B cell (primary cell): ENCODE measurements around the gene EPHA2. TPM values are rescaled to one million over a fixed set of nuclear protein-coding genes. Genes with fewer than 3 reads are reported as not detected.

Source experiments
- ATAC-seq: fragments of 200-7000 bp; cut with Tn5 transposase; one replicate; pipeline ENCODE4 v1.10.0; 2021; ENCODE audit warnings: low read depth, mild to moderate bottlenecking, moderate number of reproducible peaks, moderate library complexity
- CTCF ChIA-PET: fragments of 350-600 bp; sonication (Branson Sonifier 250); formaldehyde crosslinking; loops from one replicate; lab custom pipeline; 2021; ENCODE audit warnings: antibody characterized with exemption, inconsistent platforms; lab: Charles Lee
- POLR2A ChIA-PET: fragments of 350-600 bp; sonication (Branson Sonifier 250); formaldehyde crosslinking; loops from one replicate; lab custom pipeline; 2021; ENCODE audit warnings: antibody characterized with exemption; lab: Charles Lee
- DNase-seq: peaks from one replicate; pipeline ENCODE4 v3.0.0; 2013
- H2AFZ ChIP-seq: 2 replicates; pipeline ENCODE4 v1.6.1; 2012; ENCODE audit warnings: mild to moderate bottlenecking, low read depth, low read length; ENCODE audit not compliant: insufficient read depth, poor library complexity, severe bottlenecking
- H3K27ac ChIP-seq, 2 donors: 1 replicate in 1 of 2; 2 replicates in 1 of 2; pipeline ENCODE4 v1.5.1; 2012 to 2013; ENCODE audit warnings: low read length in 2 of 2, mild to moderate bottlenecking in 2 of 2, moderate library complexity in 1 of 2
- H3K27me3 ChIP-seq, 4 experiments: fragments of 200-600 bp in 1 of 4; sonication (generic) in 1 of 4; replicated peaks in 1 of 4; 1 replicate in 2 of 4; 2 replicates in 2 of 4; pipeline versions ENCODE4 v1.6.1 to v1.7.0; 2013 to 2016; ENCODE audit warnings: low read length in 3 of 4, mild to moderate bottlenecking in 2 of 4, mixed read lengths in 1 of 4, moderate library complexity in 1 of 4; ENCODE audit not compliant: insufficient read depth in 4 of 4, control insufficient read depth in 3 of 4; ENCODE audit errors: control extremely low read depth in 1 of 4
- H3K36me3 ChIP-seq, 2 experiments: replicated peaks in 1 of 2; 1 replicate in 1 of 2; 2 replicates in 1 of 2; pipeline versions ENCODE4 v1.6.1 to v1.7.1; 2013; ENCODE audit warnings: low read length in 1 of 2; ENCODE audit not compliant: insufficient read depth in 2 of 2, control insufficient read depth in 1 of 2; ENCODE audit errors: control extremely low read depth in 1 of 2, extremely low read depth in 1 of 2
- H3K4me1 ChIP-seq, 2 donors: fragments of 200-600 bp in 1 of 2; sonication (generic) in 1 of 2; 1 replicate in 1 of 2; 2 replicates in 1 of 2; pipeline versions ENCODE4 v1.5.1 to v1.6.1; 2013 to 2017; ENCODE audit warnings: low read length in 2 of 2; ENCODE audit not compliant: control insufficient read depth in 2 of 2, insufficient read depth in 2 of 2
- H3K4me2 ChIP-seq: replicated peaks from 2 replicates; pipeline ENCODE3; 2012; ENCODE audit warnings: mild to moderate bottlenecking, low read depth, low read length; ENCODE audit not compliant: poor library complexity, severe bottlenecking
- H3K4me3 ChIP-seq, 5 experiments: fragments of 200-600 bp in 1 of 5; sonication (generic) in 1 of 5; 1 replicate in 3 of 5; 2 replicates in 2 of 5; pipeline versions ENCODE4 v1.5.1 to v1.7.0; 2011 to 2016; ENCODE audit warnings: low read length in 4 of 5, mild to moderate bottlenecking in 4 of 5, low read depth in 2 of 5, control low read depth in 1 of 5, moderate library complexity in 1 of 5; ENCODE audit not compliant: insufficient read depth in 1 of 5; ENCODE audit errors: control extremely low read depth in 1 of 5, extremely low read depth in 1 of 5
- H3K79me2 ChIP-seq: fragments of 200-600 bp; sonication (generic); one replicate; pipeline ENCODE4 v1.6.0; 2016; ENCODE audit warnings: low read length; ENCODE audit not compliant: control insufficient read depth, insufficient read depth
- H3K9ac ChIP-seq: fragments of 200-600 bp; sonication (generic); 2 replicates; pipeline ENCODE4 v1.6.1; 2017; ENCODE audit warnings: mild to moderate bottlenecking, low read length, moderate library complexity
- H3K9me3 ChIP-seq, 3 donors: one replicate each; pipeline versions ENCODE4 v1.6.1 to v1.7.1; 2013; ENCODE audit warnings: low read length in 2 of 3; ENCODE audit not compliant: control insufficient read depth in 2 of 3, insufficient read depth in 1 of 3; ENCODE audit errors: control extremely low read depth in 1 of 3
- H4K20me1 ChIP-seq: 2 replicates; pipeline ENCODE4 v1.6.0; 2012; ENCODE audit warnings: mild to moderate bottlenecking, low read length; ENCODE audit not compliant: insufficient read depth, control insufficient read depth, poor library complexity, severe bottlenecking
- H3K27ac Mint-ChIP-seq: one replicate; pipeline ENCODE4 v1.8.0; 2021; ENCODE audit warnings: mixed read lengths
- H3K27me3 Mint-ChIP-seq: one replicate; pipeline ENCODE4 v1.8.0; 2021; ENCODE audit warnings: mixed read lengths
- H3K4me1 Mint-ChIP-seq: one replicate; pipeline ENCODE4 v1.8.0; 2021; ENCODE audit warnings: mixed read lengths
- H3K4me3 Mint-ChIP-seq: one replicate; pipeline ENCODE4 v1.8.0; 2021; ENCODE audit warnings: mixed read lengths
- H3K9me3 Mint-ChIP-seq: one replicate; pipeline ENCODE4 v1.8.0; 2022; ENCODE audit warnings: mixed read lengths; ENCODE audit not compliant: insufficient read depth
- CTCF ChIP-seq: fragments of 200-600 bp; IDR thresholded peaks from one replicate; pipeline ENCODE4 v1.8.0; 2022; ENCODE audit warnings: antibody characterized with exemption, mild to moderate bottlenecking
- EZH2 ChIP-seq: IDR thresholded peaks from 2 replicates; pipeline ENCODE4 v1.6.1; 2012; ENCODE audit warnings: borderline replicate concordance, low read depth, mild to moderate bottlenecking, moderate library complexity, low read length; ENCODE audit not compliant: insufficient read depth, poor library complexity, severe bottlenecking
- WGBS: methylation state at CpG from one replicate; pipeline ENCODE4 v1.1.5; 2013; ENCODE audit warnings: missing lambda C conversion rate; ENCODE audit not compliant: insufficient coverage; 5-methylcytosine and 5-hydroxymethylcytosine counted together
- intact Hi-C: fragments of 100-400 bp; cut with micrococcal nuclease; formaldehyde crosslinking; loops from one replicate; pipeline ENCODE4 v1.10.0; 2022
- polyA plus RNA-seq: library from polyadenylated mRNA; depleted of rRNA; stranded (reverse); fragments of >200 nt; gene quantifications from 2 replicates; pipeline ENCODE4 v1.2.3, GENCODE V29; 2012
- total RNA-seq, 2 donors: library from RNA; stranded (reverse); fragments of 120-200 nt in 1 of 2; gene quantifications; 1 replicate in 1 of 2; 2 replicates in 1 of 2; pipeline versions ENCODE4 v1.2.3 to v1.2.4, GENCODE V29; 2013 to 2022

EPHA2 gene
- total and polyA plus RNA-seq, 2 donors (not counting 1 experiment from before 2014, with no cell fraction given): 0.12 TPM; not detected in 1

GRCh38 chr1:16126160-16126559 is 29.7 kb downstream of the EPHA2 start:
- no peak overlapping the region for H3K4me3 Mint-ChIP-seq
- no peaks in the 10 kb centered on the region for H4K20me1 ChIP-seq
- H3K9me3 Mint-ChIP-seq: no peaks in the 10 kb centered on the region
- DNase-seq: no peak
- H3K27me3 ChIP-seq: peaks cover 0 to 29% (median 5%) of the 10 kb centered on the region in 4 experiments
- no peak overlapping the region for H2AFZ ChIP-seq
- H3K27me3 Mint-ChIP-seq: peaks cover 49% of the 10 kb centered on the region
- H3K4me2 ChIP-seq: no peak overlapping the region
- ChIA-PET POLR2A (no interaction called here), CTCF (no interaction called here)
- H3K27ac ChIP-seq: no peak overlapping the region
- H3K79me2 ChIP-seq: no peaks in the 10 kb centered on the region
- no peaks in the 10 kb centered on the region for H3K4me1 ChIP-seq
- ATAC-seq: no peak
- H3K9ac ChIP-seq: no peak overlapping the region
- peaks cover 0 to 4% (median 0%) of the 10 kb centered on the region in 3 donors for H3K9me3 ChIP-seq
- no peaks in the 10 kb centered on the region for H3K36me3 ChIP-seq
- no peak overlapping the region for H3K4me3 ChIP-seq
- no peaks in the 10 kb centered on the region for H3K4me1 Mint-ChIP-seq
- TF ChIP-seq CTCF: no peak
- no peak for TF ChIP-seq EZH2
- no peak overlapping the region for H3K27ac Mint-ChIP-seq
- intact Hi-C loops: no loop called here
- 98% methylated on average over 6 of the region's 9 CpGs for WGBS

- ATAC-seq: no peak
- H3K27me3 ChIP-seq: peaks cover 0 to 29% (median 5%) of the 10 kb centered on the region in 4 experiments
- POLR2A ChIA-PET: no interaction called here
Measured at GRCh38 chr1:16125483-16125882, 30.4 kb downstream of the EPHA2 start.

More at GRCh38 chr1:16125483-16125882, 30.4 kb downstream of the EPHA2 start:
- no peak overlapping the region for H3K4me3 ChIP-seq
- no peaks in the 10 kb centered on the region for H3K9me3 Mint-ChIP-seq
- H3K4me1 Mint-ChIP-seq: no peaks in the 10 kb centered on the region
- intact Hi-C loops: no loop called here
- H3K36me3 ChIP-seq: no peaks in the 10 kb centered on the region
- H3K27ac Mint-ChIP-seq: no peak overlapping the region
- no peak overlapping the region for H3K4me2 ChIP-seq
- no peaks in the 10 kb centered on the region for H3K4me1 ChIP-seq
- peaks cover 0 to 4% (median 0%) of the 10 kb centered on the region in 3 donors for H3K9me3 ChIP-seq
- CTCF ChIA-PET: no interaction called here
- no CpG with 5 or more reads among the region's 3 CpGs for WGBS
- H2AFZ ChIP-seq: no peak overlapping the region
- no peak overlapping the region for H3K4me3 Mint-ChIP-seq
- TF ChIP-seq EZH2: no peak
- TF ChIP-seq CTCF: no peak
- peaks cover 49% of the 10 kb centered on the region for H3K27me3 Mint-ChIP-seq
- DNase-seq: no peak
- no peak overlapping the region for H3K9ac ChIP-seq
- H3K27ac ChIP-seq: no peak overlapping the region
- no peaks in the 10 kb centered on the region for H3K79me2 ChIP-seq
- H4K20me1 ChIP-seq: no peaks in the 10 kb centered on the region
